HuH-7.5 (cell line): Measurements from ENCODE around the gene ADGRD1.
"Not testable (repeated sequence)": the region's sequence is repeated elsewhere in the genome, so short reads cannot be mapped to it uniquely, and the experiment has no call there.

Experiments used
- DNase-seq: peaks from one replicate; pipeline ENCODE4 v3.0.0; 2011; ENCODE audit warnings: low spot score

ADGRD1 gene

GRCh38 chr12:131119936-131120335 lies 166.2 kb downstream of the ADGRD1 start:
- DNase-seq: no peak

- no peak for DNase-seq
Measured at GRCh38 chr12:131120831-131121271, 167.1 kb downstream of the ADGRD1 start.

GRCh38 chr12:131121705-131122405 lies 168.1 kb downstream of the ADGRD1 start:
- DNase-seq: no peak

GRCh38 chr12:131122631-131123030 lies 168.9 kb downstream of the ADGRD1 start:
- DNase-seq: no peak

GRCh38 chr12:131123817-131124216 lies 170.1 kb downstream of the ADGRD1 start:
- no peak for DNase-seq

- no peak for DNase-seq
Measured at GRCh38 chr12:131124487-131125280, 171.0 kb downstream of the ADGRD1 start.

- no peak for DNase-seq
Measured at GRCh38 chr12:131126662-131127173, 173.0 kb downstream of the ADGRD1 start.

- DNase-seq: no peak
Measured at GRCh38 chr12:131128556-131128955, 174.8 kb downstream of the ADGRD1 start.

GRCh38 chr12:131128966-131129619 lies 175.4 kb downstream of the ADGRD1 start:
- DNase-seq: not testable (repeated sequence)

- DNase-seq: no peak
Measured at GRCh38 chr12:131129839-131130238, 176.1 kb downstream of the ADGRD1 start.

GRCh38 chr12:131130311-131130911 lies 176.7 kb downstream of the ADGRD1 start:
- DNase-seq: no peak

GRCh38 chr12:131131077-131131807 lies 177.5 kb downstream of the ADGRD1 start:
- no peak for DNase-seq

- DNase-seq: no peak
Measured at GRCh38 chr12:131131808-131132117, 178.1 kb downstream of the ADGRD1 start.

GRCh38 chr12:131132118-131132892 lies 178.6 kb downstream of the ADGRD1 start:
- DNase-seq: peak; percentile 72

GRCh38 chr12:131133015-131133905 lies 179.6 kb downstream of the ADGRD1 start:
- DNase-seq: no peak

GRCh38 chr12:131133994-131134393 lies 180.3 kb downstream of the ADGRD1 start:
- DNase-seq: no peak

- no peak for DNase-seq
Measured at GRCh38 chr12:131134523-131135310, 181.0 kb downstream of the ADGRD1 start.

- no peak for DNase-seq
Measured at GRCh38 chr12:131135311-131135785, 181.6 kb downstream of the ADGRD1 start.
